ENCODE data around the gene FHOD3. TPM values are rescaled to one million over a fixed set of nuclear protein-coding genes. Genes with fewer than 3 reads are reported as not detected.

FHOD3 gene
- total and polyA plus RNA-seq, 10 donors = 1.2 to 2.7 (median 1.9) TPM

DNA sequence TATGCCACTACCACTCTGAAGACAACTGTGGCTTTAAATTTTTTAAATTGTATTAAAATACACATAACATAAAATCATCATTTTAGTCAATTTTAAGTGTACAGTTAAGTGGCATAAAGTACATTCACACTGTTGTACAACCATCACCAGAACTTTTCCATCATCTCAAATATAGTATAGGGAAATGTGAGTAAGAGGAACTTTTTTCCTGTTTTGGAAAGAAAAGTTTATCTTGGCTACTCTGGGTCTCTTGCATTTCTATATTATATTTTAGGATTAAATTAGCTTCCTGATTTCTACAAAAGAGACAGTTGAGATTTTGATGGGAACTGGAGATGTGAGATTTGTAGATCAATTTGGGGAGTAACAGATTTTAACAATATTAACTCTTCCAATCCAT lies 528.0 kb downstream of the FHOD3 start:
- peaks cover 16 to 29% (median 22%) of the 10 kb centered on the region in 6 donors for H3K4me1 ChIP-seq
- intact Hi-C loops (cut with DNase I; ENCODE audit: low total_unique reads) = no loop called here
- peaks cover 0 to 11% (median 0%) of the 10 kb centered on the region in 6 donors for H3K36me3 ChIP-seq
- H3K4me3 ChIP-seq = no peak overlapping the region
- no peak for DNase-seq
- H3K27me3 ChIP-seq (replicated peaks in 1 of 7) = no peaks in the 10 kb centered on the region
- H3K27ac ChIP-seq = no peak overlapping the region
- TF ChIP-seq, protein P1, sequence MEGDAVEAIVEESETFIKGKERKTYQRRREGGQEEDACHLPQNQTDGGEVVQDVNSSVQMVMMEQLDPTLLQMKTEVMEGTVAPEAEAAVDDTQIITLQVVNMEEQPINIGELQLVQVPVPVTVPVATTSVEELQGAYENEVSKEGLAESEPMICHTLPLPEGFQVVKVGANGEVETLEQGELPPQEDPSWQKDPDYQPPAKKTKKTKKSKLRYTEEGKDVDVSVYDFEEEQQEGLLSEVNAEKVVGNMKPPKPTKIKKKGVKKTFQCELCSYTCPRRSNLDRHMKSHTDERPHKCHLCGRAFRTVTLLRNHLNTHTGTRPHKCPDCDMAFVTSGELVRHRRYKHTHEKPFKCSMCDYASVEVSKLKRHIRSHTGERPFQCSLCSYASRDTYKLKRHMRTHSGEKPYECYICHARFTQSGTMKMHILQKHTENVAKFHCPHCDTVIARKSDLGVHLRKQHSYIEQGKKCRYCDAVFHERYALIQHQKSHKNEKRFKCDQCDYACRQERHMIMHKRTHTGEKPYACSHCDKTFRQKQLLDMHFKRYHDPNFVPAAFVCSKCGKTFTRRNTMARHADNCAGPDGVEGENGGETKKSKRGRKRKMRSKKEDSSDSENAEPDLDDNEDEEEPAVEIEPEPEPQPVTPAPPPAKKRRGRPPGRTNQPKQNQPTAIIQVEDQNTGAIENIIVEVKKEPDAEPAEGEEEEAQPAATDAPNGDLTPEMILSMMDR (IDR thresholded peaks at IDR 0.05 in 8 of 11, conservative IDR thresholded peaks at IDR 0.05 in 3 of 11) = no peak
- no peak for TF ChIP-seq POLR2A (IDR thresholded peaks at IDR 0.05)
- no peak for TF ChIP-seq POLR2AphosphoS5 (IDR thresholded peaks at IDR 0.05)
- H3K9me3 ChIP-seq = no peaks in the 10 kb centered on the region

DNA sequence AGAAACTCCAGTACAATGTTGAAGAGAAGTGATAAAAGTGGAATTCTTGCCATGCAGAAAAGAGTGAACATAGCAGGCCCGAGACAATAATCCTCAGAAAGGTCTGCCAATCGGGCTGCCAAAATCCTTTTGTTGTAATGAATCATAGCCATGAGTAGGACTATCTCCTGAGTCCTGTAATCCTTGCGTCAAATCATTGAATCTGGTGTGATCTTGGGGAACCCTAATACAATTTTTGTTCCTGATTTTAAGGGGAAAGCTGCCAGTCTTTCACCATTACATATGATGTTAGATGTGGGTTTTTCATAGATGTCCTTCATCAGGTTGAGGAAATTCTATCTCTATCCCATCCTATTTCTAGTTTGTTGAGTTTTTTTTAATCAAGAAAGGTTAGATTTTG lies 529.0 kb downstream of the FHOD3 start:
- WGBS, 5 donors = 95 to 100% (median 96%) methylated on average over 3 of the region's 3 CpGs
- DNase-seq = no peak
- peaks cover 16 to 39% (median 25%) of the 10 kb centered on the region in 6 donors for H3K4me1 ChIP-seq
- no peak overlapping the region for H3K27ac ChIP-seq
- intact Hi-C loops (cut with DNase I; ENCODE audit: low total_unique reads) = no loop called here
- TF ChIP-seq POLR2A (IDR thresholded peaks at IDR 0.05) = no peak
- TF ChIP-seq, protein P1 (IDR thresholded peaks at IDR 0.05 in 8 of 11, conservative IDR thresholded peaks at IDR 0.05 in 3 of 11) = no peak
- TF ChIP-seq POLR2AphosphoS5 (IDR thresholded peaks at IDR 0.05) = no peak
- H3K4me3 ChIP-seq = no peak overlapping the region
- peaks cover 0 to 8% (median 0%) of the 10 kb centered on the region in 6 donors for H3K36me3 ChIP-seq
- H3K9me3 ChIP-seq = no peaks in the 10 kb centered on the region
- no peaks in the 10 kb centered on the region for H3K27me3 ChIP-seq (replicated peaks in 1 of 7)

DNA sequence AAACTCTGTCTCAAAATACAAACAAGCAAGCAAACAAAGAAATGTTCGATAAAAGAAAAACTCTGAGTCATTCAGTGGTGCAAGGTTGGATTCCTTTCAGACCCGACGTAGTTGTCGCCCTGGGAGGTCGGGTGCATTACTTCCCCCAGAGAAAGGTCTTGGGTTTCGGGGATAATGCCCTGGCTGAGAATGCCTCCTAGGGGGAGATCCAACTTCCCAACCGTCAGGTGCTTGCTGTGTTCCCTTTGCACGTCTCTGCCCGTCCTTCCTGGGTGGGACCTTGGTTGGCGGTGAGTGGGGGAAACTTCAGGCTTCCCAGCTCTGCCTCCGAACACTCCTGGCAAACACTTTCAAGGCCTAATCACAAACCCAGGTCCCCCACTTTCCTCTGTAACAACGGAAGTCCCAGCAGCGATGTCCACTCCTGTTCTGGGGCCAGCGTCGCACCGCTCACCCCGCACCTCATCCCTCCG lies 530.7 kb downstream of the FHOD3 start:
- no peaks in the 10 kb centered on the region for H3K9me3 ChIP-seq
- peaks cover 0 to under 1% (median 0%) of the 10 kb centered on the region in 6 donors for H3K36me3 ChIP-seq
- no peak for DNase-seq
- TF ChIP-seq POLR2AphosphoS5 (IDR thresholded peaks at IDR 0.05) (no peak), POLR2A (IDR thresholded peaks at IDR 0.05) (no peak)
- TF ChIP-seq, protein P1 (IDR thresholded peaks at IDR 0.05 in 8 of 11, conservative IDR thresholded peaks at IDR 0.05 in 3 of 11) = no peak
- no peaks in the 10 kb centered on the region for H3K27me3 ChIP-seq (replicated peaks in 1 of 7)
- intact Hi-C loops (cut with DNase I; ENCODE audit: low total_unique reads) = no loop called here
- WGBS, 5 donors = 0 to 1% (median 1%) methylated on average over 18 of the region's 18 CpGs
- H3K27ac ChIP-seq = peak overlapping the region; percentile 17 to 87 (median 84)
- H3K4me1 ChIP-seq = peaks cover 16 to 41% (median 25%) of the 10 kb centered on the region in 6 donors
- H3K4me3 ChIP-seq = peak overlapping the region; percentile 71 to 98 (median 88)

DNA sequence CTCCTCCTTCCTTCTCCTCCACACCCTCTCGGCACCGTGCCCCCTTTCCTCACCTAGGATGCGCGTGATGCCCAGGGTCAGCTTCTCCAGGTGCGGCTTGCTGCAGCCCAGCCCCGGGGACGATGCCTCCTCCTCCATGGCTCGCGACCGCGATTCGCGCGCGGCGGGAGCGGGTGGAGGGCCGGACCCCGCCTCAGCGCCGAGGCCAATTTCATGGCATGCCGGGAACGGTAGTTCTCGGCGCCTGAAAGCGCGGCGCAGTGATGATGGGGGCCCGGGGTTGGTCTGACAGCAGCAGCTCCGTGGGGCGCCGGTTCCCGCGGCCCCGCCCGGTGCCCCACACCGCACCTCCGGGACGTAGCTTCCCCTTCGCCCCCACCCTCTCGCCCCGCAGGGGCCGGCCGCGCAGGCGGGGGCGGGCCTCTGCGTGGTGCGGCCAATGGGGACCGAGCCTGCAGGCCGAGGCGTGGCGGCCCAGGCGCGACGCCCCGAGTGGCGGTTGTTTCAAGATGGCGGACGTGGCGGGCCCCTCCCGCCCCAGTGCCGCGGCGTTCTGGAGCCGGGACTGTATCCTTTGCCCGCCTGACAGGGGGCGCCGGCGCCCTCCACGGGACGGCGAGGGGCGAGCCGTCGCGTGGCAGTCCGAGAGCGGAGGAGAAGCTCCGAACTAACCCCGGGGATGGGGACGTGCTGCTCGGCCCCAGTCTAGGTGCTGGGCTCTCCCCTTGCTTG lies 531.3 kb downstream of the FHOD3 start, which contains the start of the genes KIAA1328 and TPGS2:
KIAA1328 (plus strand) TSS at position 498 of the 732 bp plus-strand sequence; CDS start at position 510, 12 bp downstream.
TPGS2 (minus strand) TSS at position 373 of the 732 bp plus-strand sequence; CDS start at position 138, 235 bp downstream.
- TF ChIP-seq POLR2AphosphoS5 (IDR thresholded peaks at IDR 0.05) = peak; percentile 57 to 87 (median 80)
- TF ChIP-seq, protein P1 (IDR thresholded peaks at IDR 0.05 in 8 of 11, conservative IDR thresholded peaks at IDR 0.05 in 3 of 11) = peak in 8 of 11 experiments; percentile 30 to 64 (median 50)
- peak in 2 of 3 donors; percentile 12 to 18 for TF ChIP-seq POLR2A (IDR thresholded peaks at IDR 0.05)
- H3K27me3 ChIP-seq (replicated peaks in 1 of 7) = no peaks in the 10 kb centered on the region
- 0 to 1% (median 0%) methylated on average over 29 to 83 of the region's 83 CpGs for WGBS, 5 donors
- H3K4me1 ChIP-seq = peaks cover 16 to 41% (median 25%) of the 10 kb centered on the region in 6 donors
- H3K4me3 ChIP-seq = peak within 1 kb of the TSS; percentile 71 to 98 (median 88)
- peak within 1 kb of the TSS; percentile 17 to 87 (median 84) for H3K27ac ChIP-seq
- peak; percentile 97 for DNase-seq
- intact Hi-C loops (cut with DNase I; ENCODE audit: low total_unique reads) = no loop called here
- no peaks in the 10 kb centered on the region for H3K36me3 ChIP-seq
- H3K9me3 ChIP-seq = no peaks in the 10 kb centered on the region

All from spleen (tissue), 11 donors.